WTC11 (cell line): ENCODE data around the gene KDM6B. TPM values are rescaled to one million over a fixed set of nuclear protein-coding genes. Genes with fewer than 3 reads are reported as not detected.

Source experiments
- ATAC-seq: fragments of 200-7000 bp; cut with Tn5 transposase; 2 replicates; pipeline ENCODE4 v1.10.0; 2021; ENCODE audit warnings: mild to moderate bottlenecking, moderate library complexity
- CTCF ChIA-PET: fragments of 300-600 bp; sonication (Branson Sonifier 250); formaldehyde crosslinking; loops from one replicate; lab custom pipeline; 2021; ENCODE audit warnings: antibody characterized with exemption; lab: Charles Lee
- POLR2A ChIA-PET: fragments of 350-600 bp; sonication (Branson Sonifier 250); formaldehyde crosslinking; loops from one replicate; lab custom pipeline; 2021; ENCODE audit warnings: antibody characterized with exemption; lab: Charles Lee
- DNase-seq: peaks from one replicate; pipeline ENCODE4 v3.0.0; 2021; ENCODE audit warnings: low spot score
- H3K27ac Mint-ChIP-seq: 2 replicates; pipeline ENCODE4 v1.8.0; 2021; ENCODE audit warnings: mixed read lengths
- H3K27me3 Mint-ChIP-seq: 2 replicates; pipeline ENCODE4 v1.8.0; 2021; ENCODE audit warnings: low read depth, mild to moderate bottlenecking, moderate library complexity, mixed read lengths
- H3K36me3 Mint-ChIP-seq: 2 replicates; pipeline ENCODE4 v1.8.0; 2021; ENCODE audit warnings: mixed read lengths
- H3K4me1 Mint-ChIP-seq: 2 replicates; pipeline ENCODE4 v1.8.0; 2022; ENCODE audit warnings: mixed read lengths
- H3K4me3 Mint-ChIP-seq: 2 replicates; pipeline ENCODE4 v1.8.0; 2021; ENCODE audit warnings: mild to moderate bottlenecking, moderate library complexity, mixed read lengths
- H3K9me3 Mint-ChIP-seq: 2 replicates; pipeline ENCODE4 v1.8.0; 2021; ENCODE audit warnings: mixed read lengths
- ATF6 ChIP-seq: sonication (generic); formaldehyde crosslinking; IDR thresholded peaks from 2 replicates; pipeline ENCODE4 v1.8.1; 2023; ENCODE audit warnings: mild to moderate bottlenecking, missing genetic modification reagents
- CBFB ChIP-seq: sonication (generic); formaldehyde crosslinking; IDR thresholded peaks from 2 replicates; pipeline ENCODE4 v1.8.1; 2022; ENCODE audit warnings: mild to moderate bottlenecking, low read depth, missing genetic modification reagents
- CREM ChIP-seq: sonication (generic); formaldehyde crosslinking; IDR thresholded peaks from 2 replicates; pipeline ENCODE4 v1.8.1; 2022; ENCODE audit warnings: mild to moderate bottlenecking, missing genetic modification reagents, moderate library complexity
- E2F1 ChIP-seq: sonication (generic); formaldehyde crosslinking; IDR thresholded peaks from 2 replicates; pipeline ENCODE4 v1.8.0; 2022; ENCODE audit warnings: mild to moderate bottlenecking, missing genetic modification reagents
- ELF4 ChIP-seq: sonication (generic); formaldehyde crosslinking; IDR thresholded peaks from 2 replicates; pipeline ENCODE4 v1.8.1; 2022; ENCODE audit warnings: low read depth, mild to moderate bottlenecking, moderate library complexity, missing genetic modification reagents
- FOXJ3 ChIP-seq: sonication (generic); formaldehyde crosslinking; IDR thresholded peaks from 2 replicates; pipeline ENCODE4 v1.9.0; 2021; ENCODE audit warnings: missing genetic modification reagents, mild to moderate bottlenecking, borderline replicate concordance
- FOXK1 ChIP-seq: sonication (generic); formaldehyde crosslinking; IDR thresholded peaks from 2 replicates; pipeline ENCODE4 v1.8.0; 2022; ENCODE audit warnings: mild to moderate bottlenecking, moderate library complexity, missing genetic modification reagents
- GRHL2 ChIP-seq: fragments of 250-450 bp; sonication (Bioruptor Pico); IDR thresholded peaks from 2 replicates; pipeline ENCODE4 v1.8.0; 2022; ENCODE audit warnings: mild to moderate bottlenecking, moderate library complexity; ENCODE audit not compliant: insufficient replicate concordance, severe bottlenecking
- HMGA2 ChIP-seq: fragments of 250-450 bp; sonication (Bioruptor Pico); IDR thresholded peaks from 2 replicates; pipeline ENCODE4 v1.4.0; 2021; ENCODE audit warnings: mild to moderate bottlenecking, moderate library complexity
- MXD4 ChIP-seq: fragments of 250-450 bp; sonication (Bioruptor Pico); IDR thresholded peaks from 2 replicates; pipeline ENCODE4 v1.8.0; 2021; ENCODE audit warnings: mild to moderate bottlenecking, moderate library complexity, borderline replicate concordance
- NFATC4 ChIP-seq: fragments of 250-450 bp; sonication (Bioruptor Pico); IDR thresholded peaks from 2 replicates; pipeline ENCODE4 v1.9.0; 2021; ENCODE audit warnings: mild to moderate bottlenecking
- NFE2L1 ChIP-seq: sonication (generic); formaldehyde crosslinking; IDR thresholded peaks from 2 replicates; pipeline ENCODE4 v1.8.1; 2023; ENCODE audit warnings: missing genetic modification reagents
- USF2 ChIP-seq: sonication (generic); formaldehyde crosslinking; IDR thresholded peaks from 2 replicates; pipeline ENCODE4 v1.8.1; 2023; ENCODE audit warnings: mild to moderate bottlenecking, missing genetic modification reagents, moderate library complexity
- ZNF281 ChIP-seq: sonication (generic); formaldehyde crosslinking; IDR thresholded peaks from 2 replicates; pipeline ENCODE4 v1.8.0; 2023; ENCODE audit warnings: mild to moderate bottlenecking, missing genetic modification reagents
- ZNF423 ChIP-seq: fragments of 250-450 bp; sonication (Bioruptor Pico); IDR thresholded peaks from 2 replicates; pipeline ENCODE4 v2.1.2; 2022; ENCODE audit warnings: mild to moderate bottlenecking, moderate library complexity
- total RNA-seq: library from RNA; stranded (reverse); gene quantifications from 3 replicates; pipeline ENCODE4 v1.2.3, GENCODE V29; 2021
- TF ChIP-seq, protein P1 (sequence below): fragments of 250-450 bp; sonication (Bioruptor Pico); IDR thresholded peaks from 2 replicates; pipeline ENCODE4 v1.9.0; 2021; ENCODE audit warnings: mild to moderate bottlenecking, borderline replicate concordance
- TF ChIP-seq, protein P2 (sequence below): sonication (generic); formaldehyde crosslinking; IDR thresholded peaks from 2 replicates; pipeline ENCODE4 v1.8.0; 2022; ENCODE audit warnings: mild to moderate bottlenecking, missing genetic modification reagents
- TF ChIP-seq, protein P3 (sequence below): sonication (generic); formaldehyde crosslinking; IDR thresholded peaks from 2 replicates; pipeline ENCODE4 v1.8.1; 2022; ENCODE audit warnings: mild to moderate bottlenecking, moderate library complexity, missing genetic modification reagents

The KDM6B gene
- total RNA-seq, 1 experiment from 2014 or later, result 13.2 TPM

DNA sequence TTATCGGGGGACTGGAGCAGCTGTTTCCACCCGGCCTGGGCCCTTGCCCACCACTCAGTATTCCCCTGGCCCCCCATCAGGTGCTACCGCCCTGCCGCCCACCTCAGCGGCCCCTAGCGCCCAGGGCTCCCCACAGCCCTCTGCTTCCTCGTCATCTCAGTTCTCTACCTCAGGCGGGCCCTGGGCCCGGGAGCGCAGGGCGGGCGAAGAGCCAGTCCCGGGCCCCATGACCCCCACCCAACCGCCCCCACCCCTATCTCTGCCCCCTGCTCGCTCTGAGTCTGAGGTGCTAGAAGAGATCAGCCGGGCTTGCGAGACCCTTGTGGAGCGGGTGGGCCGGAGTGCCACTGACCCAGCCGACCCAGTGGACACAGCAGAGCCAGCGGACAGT lies 14.7 kb downstream of the KDM6B start:
- no peak for ATAC-seq
- TF ChIP-seq FOXJ3, result no peak
- no peak for TF ChIP-seq NFE2L1 (CRISPR knock-in tag)
- TF ChIP-seq CREM (CRISPR knock-in tag), result no peak
- TF ChIP-seq, protein P1, sequence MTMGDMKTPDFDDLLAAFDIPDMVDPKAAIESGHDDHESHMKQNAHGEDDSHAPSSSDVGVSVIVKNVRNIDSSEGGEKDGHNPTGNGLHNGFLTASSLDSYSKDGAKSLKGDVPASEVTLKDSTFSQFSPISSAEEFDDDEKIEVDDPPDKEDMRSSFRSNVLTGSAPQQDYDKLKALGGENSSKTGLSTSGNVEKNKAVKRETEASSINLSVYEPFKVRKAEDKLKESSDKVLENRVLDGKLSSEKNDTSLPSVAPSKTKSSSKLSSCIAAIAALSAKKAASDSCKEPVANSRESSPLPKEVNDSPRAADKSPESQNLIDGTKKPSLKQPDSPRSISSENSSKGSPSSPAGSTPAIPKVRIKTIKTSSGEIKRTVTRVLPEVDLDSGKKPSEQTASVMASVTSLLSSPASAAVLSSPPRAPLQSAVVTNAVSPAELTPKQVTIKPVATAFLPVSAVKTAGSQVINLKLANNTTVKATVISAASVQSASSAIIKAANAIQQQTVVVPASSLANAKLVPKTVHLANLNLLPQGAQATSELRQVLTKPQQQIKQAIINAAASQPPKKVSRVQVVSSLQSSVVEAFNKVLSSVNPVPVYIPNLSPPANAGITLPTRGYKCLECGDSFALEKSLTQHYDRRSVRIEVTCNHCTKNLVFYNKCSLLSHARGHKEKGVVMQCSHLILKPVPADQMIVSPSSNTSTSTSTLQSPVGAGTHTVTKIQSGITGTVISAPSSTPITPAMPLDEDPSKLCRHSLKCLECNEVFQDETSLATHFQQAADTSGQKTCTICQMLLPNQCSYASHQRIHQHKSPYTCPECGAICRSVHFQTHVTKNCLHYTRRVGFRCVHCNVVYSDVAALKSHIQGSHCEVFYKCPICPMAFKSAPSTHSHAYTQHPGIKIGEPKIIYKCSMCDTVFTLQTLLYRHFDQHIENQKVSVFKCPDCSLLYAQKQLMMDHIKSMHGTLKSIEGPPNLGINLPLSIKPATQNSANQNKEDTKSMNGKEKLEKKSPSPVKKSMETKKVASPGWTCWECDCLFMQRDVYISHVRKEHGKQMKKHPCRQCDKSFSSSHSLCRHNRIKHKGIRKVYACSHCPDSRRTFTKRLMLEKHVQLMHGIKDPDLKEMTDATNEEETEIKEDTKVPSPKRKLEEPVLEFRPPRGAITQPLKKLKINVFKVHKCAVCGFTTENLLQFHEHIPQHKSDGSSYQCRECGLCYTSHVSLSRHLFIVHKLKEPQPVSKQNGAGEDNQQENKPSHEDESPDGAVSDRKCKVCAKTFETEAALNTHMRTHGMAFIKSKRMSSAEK (CRISPR knock-in tag), result no peak
- TF ChIP-seq ELF4 (CRISPR knock-in tag), result no peak
- TF ChIP-seq USF2 (CRISPR knock-in tag), result no peak
- TF ChIP-seq, protein P2, sequence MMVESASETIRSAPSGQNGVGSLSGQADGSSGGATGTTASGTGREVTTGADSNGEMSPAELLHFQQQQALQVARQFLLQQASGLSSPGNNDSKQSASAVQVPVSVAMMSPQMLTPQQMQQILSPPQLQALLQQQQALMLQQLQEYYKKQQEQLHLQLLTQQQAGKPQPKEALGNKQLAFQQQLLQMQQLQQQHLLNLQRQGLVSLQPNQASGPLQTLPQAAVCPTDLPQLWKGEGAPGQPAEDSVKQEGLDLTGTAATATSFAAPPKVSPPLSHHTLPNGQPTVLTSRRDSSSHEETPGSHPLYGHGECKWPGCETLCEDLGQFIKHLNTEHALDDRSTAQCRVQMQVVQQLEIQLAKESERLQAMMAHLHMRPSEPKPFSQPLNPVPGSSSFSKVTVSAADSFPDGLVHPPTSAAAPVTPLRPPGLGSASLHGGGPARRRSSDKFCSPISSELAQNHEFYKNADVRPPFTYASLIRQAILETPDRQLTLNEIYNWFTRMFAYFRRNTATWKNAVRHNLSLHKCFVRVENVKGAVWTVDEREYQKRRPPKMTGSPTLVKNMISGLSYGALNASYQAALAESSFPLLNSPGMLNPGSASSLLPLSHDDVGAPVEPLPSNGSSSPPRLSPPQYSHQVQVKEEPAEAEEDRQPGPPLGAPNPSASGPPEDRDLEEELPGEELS (CRISPR knock-in tag), result no peak
- TF ChIP-seq MXD4, result no peak
- no peak for TF ChIP-seq CBFB
- TF ChIP-seq FOXK1 (CRISPR knock-in tag), result no peak
- TF ChIP-seq, protein P3, sequence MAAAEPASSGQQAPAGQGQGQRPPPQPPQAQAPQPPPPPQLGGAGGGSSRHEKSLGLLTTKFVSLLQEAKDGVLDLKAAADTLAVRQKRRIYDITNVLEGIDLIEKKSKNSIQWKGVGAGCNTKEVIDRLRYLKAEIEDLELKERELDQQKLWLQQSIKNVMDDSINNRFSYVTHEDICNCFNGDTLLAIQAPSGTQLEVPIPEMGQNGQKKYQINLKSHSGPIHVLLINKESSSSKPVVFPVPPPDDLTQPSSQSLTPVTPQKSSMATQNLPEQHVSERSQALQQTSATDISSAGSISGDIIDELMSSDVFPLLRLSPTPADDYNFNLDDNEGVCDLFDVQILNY, result no peak
- no peak for TF ChIP-seq GRHL2 (CRISPR knock-in tag)
- no peak for TF ChIP-seq HMGA2 (CRISPR knock-in tag)
- no peak for TF ChIP-seq ATF6 (CRISPR knock-in tag)
- no peak for TF ChIP-seq E2F1
- no peak for TF ChIP-seq NFATC4 (CRISPR knock-in tag)
- TF ChIP-seq ZNF423 (CRISPR knock-in tag), result no peak
- TF ChIP-seq ZNF281, result no peak
- Mint-ChIP-seq H3K4me3 (no peak overlapping the region), H3K27me3 (peaks cover 32% of the 10 kb centered on the region), H3K4me1 (peaks cover 25% of the 10 kb centered on the region), H3K27ac (no peak overlapping the region), H3K9me3 (no peaks in the 10 kb centered on the region), H3K36me3 (no peaks in the 10 kb centered on the region)
- ChIA-PET CTCF (interaction anchor here (0.7 to 7.0 kb wide), 2 partner anchors 14 to 48 kb away, joined by 3 to 66 read pairs; partner anchors contain the start of gene KDM6B), POLR2A (no interaction called here)
- DNase-seq, result no peak
